OCI-LY3 (cell line): ENCODE results near the gene TCF12.

Source experiments
- H2AFZ ChIP-seq: fragments of 200-600, 300-600 bp; shearing (Covaris generic); 2 replicates; pipeline ENCODE4 v1.6.0; 2014; ENCODE audit warnings: antibody characterized with exemption, low read depth, low read length
- H3K27ac ChIP-seq: fragments of 200-600, 300-600 bp; sonication (generic); 2 replicates; pipeline ENCODE4 v1.5.1; 2014; ENCODE audit warnings: mild to moderate bottlenecking, low read length, moderate library complexity, mixed read lengths
- H3K27me3 ChIP-seq: fragments of 200-600, 300-600 bp; sonication (generic); 2 replicates; pipeline ENCODE4 v1.6.1; 2014; ENCODE audit warnings: low read depth, low read length, mixed read lengths
- H3K36me3 ChIP-seq: fragments of 200-600, 300-600 bp; sonication (generic); replicated peaks from 2 replicates; pipeline ENCODE3; 2014; ENCODE audit warnings: low read depth, low read length, mixed read lengths
- H3K4me1 ChIP-seq: fragments of 300-600, 200-600 bp; sonication (generic); 2 replicates; pipeline ENCODE4 v1.6.1; 2014; ENCODE audit warnings: low read length, mixed read lengths
- H3K4me2 ChIP-seq: fragments of 200-600, 300-600 bp; sonication (generic); 2 replicates; pipeline ENCODE4 v1.6.1; 2014; ENCODE audit warnings: low read length, mixed read lengths
- H3K4me3 ChIP-seq: fragments of 300-600, 200-600 bp; sonication (generic); 2 replicates; pipeline ENCODE4 v1.5.1; 2014; ENCODE audit warnings: antibody characterized with exemption, mild to moderate bottlenecking, low read length, moderate library complexity
- H3K79me2 ChIP-seq: fragments of 300-600, 200-600 bp; shearing (Covaris generic); 2 replicates; pipeline ENCODE4 v1.6.1; 2014; ENCODE audit warnings: mild to moderate bottlenecking, low read length, mixed read lengths
- H3K9ac ChIP-seq: fragments of 300-600, 200-600 bp; shearing (Covaris generic); 2 replicates; pipeline ENCODE4 v1.6.0; 2014; ENCODE audit warnings: mild to moderate bottlenecking, low read length, moderate library complexity
- H3K9me3 ChIP-seq: fragments of 200-600, 300-600 bp; shearing (Covaris generic); 2 replicates; pipeline ENCODE4 v1.6.1; 2014; ENCODE audit warnings: low read length, mixed read lengths; ENCODE audit not compliant: insufficient read depth
- H4K20me1 ChIP-seq: fragments of 200-600, 300-600 bp; sonication (generic); 2 replicates; pipeline ENCODE4 v1.6.1; 2016; ENCODE audit warnings: low read length, mixed read lengths; ENCODE audit not compliant: insufficient read depth
- CTCF ChIP-seq: fragments of 200-600, 300-600 bp; sonication (generic); IDR thresholded peaks from 2 replicates; pipeline ENCODE4 v1.5.1; 2014; ENCODE audit warnings: antibody characterized with exemption, low read length, low read depth
- EZH2phosphoT487 ChIP-seq: fragments of 200-600 bp; shearing (Covaris generic); IDR thresholded peaks from 2 replicates; pipeline ENCODE4 v1.6.1; 2018; ENCODE audit warnings: antibody characterized with exemption, mixed run types, low read depth

The TCF12 gene

GRCh38 chr15:56877255-56877970 is 41.0 kb upstream of the TCF12 start:
- TF ChIP-seq CTCF (no peak), EZH2phosphoT487 (no peak)
- H2AFZ ChIP-seq: peak overlapping the region; percentile 61; the same call in 1 of the 2 replicates
- H3K9ac ChIP-seq: no peak overlapping the region

GRCh38 chr15:56879502-56879901 is 38.9 kb upstream of the TCF12 start:
- Histone ChIP-seq H3K4me1 (peaks cover 15% of the 10 kb centered on the region), H3K4me3 (no peak overlapping the region), H3K9ac (no peak overlapping the region), H3K9me3 (no peaks in the 10 kb centered on the region), H3K79me2 (no peaks in the 10 kb centered on the region), H2AFZ (no peak overlapping the region), H3K27me3 (no peaks in the 10 kb centered on the region), H4K20me1 (no peaks in the 10 kb centered on the region), H3K4me2 (no peak overlapping the region), H3K27ac (no peak overlapping the region), H3K36me3 (no peaks in the 10 kb centered on the region)
- no peak for TF ChIP-seq CTCF
- no peak for TF ChIP-seq EZH2phosphoT487

More at GRCh38 chr15:56877255-56877970, 41.0 kb upstream of the TCF12 start:
- no peak overlapping the region for H3K27ac ChIP-seq
- H3K27me3 ChIP-seq: no peaks in the 10 kb centered on the region
- no peaks in the 10 kb centered on the region for H3K9me3 ChIP-seq
- no peaks in the 10 kb centered on the region for H3K79me2 ChIP-seq
- H4K20me1 ChIP-seq: no peaks in the 10 kb centered on the region
- H3K4me1 ChIP-seq: peaks cover 10% of the 10 kb centered on the region
- H3K36me3 ChIP-seq: no peaks in the 10 kb centered on the region
- H3K4me3 ChIP-seq: peak overlapping the region; percentile 22
- H3K4me2 ChIP-seq: peak overlapping the region; percentile 60

GRCh38 chr15:56883088-56883487 is 35.4 kb upstream of the TCF12 start:
- Histone ChIP-seq H3K9ac (no peak overlapping the region), H3K79me2 (no peaks in the 10 kb centered on the region), H3K4me2 (no peak overlapping the region), H3K27ac (no peak overlapping the region), H3K4me1 (peaks cover 27% of the 10 kb centered on the region), H4K20me1 (no peaks in the 10 kb centered on the region), H3K36me3 (no peaks in the 10 kb centered on the region), H3K9me3 (no peaks in the 10 kb centered on the region), H2AFZ (no peak overlapping the region), H3K27me3 (no peaks in the 10 kb centered on the region), H3K4me3 (no peak overlapping the region)
- no peak for TF ChIP-seq EZH2phosphoT487
- no peak for TF ChIP-seq CTCF

GRCh38 chr15:56886363-56886931 is 32.0 kb upstream of the TCF12 start:
- Histone ChIP-seq H3K4me2 (peak overlapping the region; percentile 90), H3K79me2 (no peaks in the 10 kb centered on the region), H3K9ac (peak overlapping the region; percentile 93), H3K4me3 (peak overlapping the region; percentile 94), H3K27me3 (no peaks in the 10 kb centered on the region), H4K20me1 (no peaks in the 10 kb centered on the region), H3K27ac (0 out of 2 replicates have a peak overlapping the region, but pooled peaks have one; percentile 4), H3K4me1 (peaks cover 29% of the 10 kb centered on the region), H3K36me3 (no peaks in the 10 kb centered on the region), H2AFZ (peak overlapping the region; percentile 100), H3K9me3 (no peaks in the 10 kb centered on the region)
- TF ChIP-seq EZH2phosphoT487 (no peak), CTCF (no peak)
